HepG2 (cell line): ENCODE results near the gene ZNF485. TPM values are rescaled to one million over a fixed set of nuclear protein-coding genes. Genes with fewer than 3 reads are reported as not detected.

ENCODE experiments used
- ATAC-seq: fragments of 200-7000 bp; cut with Tn5 transposase; 3 replicates; pipeline ENCODE4 v1.9.1; 2020; ENCODE audit warnings: mild to moderate bottlenecking, moderate library complexity
- BruUV-seq: library from RNA; stranded (reverse); fragments of 400-500 nt; replicated peaks from 2 replicates; lab custom pipeline; 2021; lab: Mats Ljungman, UMichigan
- CTCF ChIA-PET: fragments of 300-600 bp; formaldehyde crosslinking; extraction: SDS; loops from one replicate; lab custom pipeline; 2021; ENCODE audit warnings: low total read pairs, inconsistent platforms, low intra/inter-chr PET ratio; lab: Yijun Ruan, JAX
- POLR2A ChIA-PET: fragments of 350-600 bp; sonication (Branson Sonifier 250); formaldehyde crosslinking; loops from one replicate; lab custom pipeline; 2020; ENCODE audit warnings: antibody characterized with exemption, inconsistent platforms; lab: Yijun Ruan, JAX
- DNase-seq: peaks from one replicate; pipeline ENCODE4 v3.0.0-alpha.2; 2015; ENCODE audit warnings: low spot score
- FAIRE-seq: peaks from 3 replicates; lab custom pipeline; 2011; peaks lifted over from hg19 to GRCh38; lab: Jason Lieb, UNC
- H2AFZ ChIP-seq: one replicate; pipeline ENCODE4 v1.6.1; 2011; ENCODE audit warnings: low read length, inconsistent platforms
- H3K27ac ChIP-seq: fragments of 300-600 bp; 3 replicates; pipeline ENCODE4 v1.8.0; 2011; ENCODE audit warnings: mixed run types, mild to moderate bottlenecking, mixed read lengths, low read length, inconsistent platforms; ENCODE audit not compliant: insufficient read depth; ENCODE audit errors: extremely low read length
- H3K27me3 ChIP-seq, 2 experiments: fragments of 200-600 bp in 1 of 2; 2 replicates in 1 of 2; 3 replicates in 1 of 2; pipeline versions ENCODE4 v1.6.0 to v1.8.0; 2011; ENCODE audit warnings: low read length in 2 of 2, mild to moderate bottlenecking in 2 of 2, moderate library complexity in 2 of 2, inconsistent platforms in 1 of 2; ENCODE audit not compliant: insufficient read depth in 2 of 2, control insufficient read depth in 1 of 2
- H3K36me3 ChIP-seq, 2 experiments: fragments of 200-600 bp in 1 of 2; replicated peaks in 1 of 2; 2 replicates in 1 of 2; 3 replicates in 1 of 2; pipeline versions ENCODE4 v1.5.1 to v1.8.0; 2011; ENCODE audit warnings: low read length in 2 of 2, inconsistent platforms in 1 of 2; ENCODE audit not compliant: insufficient read depth in 2 of 2, control insufficient read depth in 1 of 2
- H3K4me1 ChIP-seq: 2 replicates; pipeline ENCODE4 v1.5.1; 2012; ENCODE audit warnings: low read length, inconsistent platforms; ENCODE audit not compliant: insufficient read depth
- H3K4me2 ChIP-seq: 2 replicates; pipeline ENCODE4 v1.6.0; 2011; ENCODE audit warnings: low read depth, low read length, inconsistent platforms
- H3K4me3 ChIP-seq, 3 experiments: fragments of 200-600 bp in 1 of 3; sonication (generic), shearing (Covaris generic) in 1 of 3; replicated peaks in 1 of 3; 2 replicates each; pipeline ENCODE4 v1.5.1; 2011 to 2016; ENCODE audit warnings: low read length in 3 of 3, inconsistent platforms in 2 of 3, low read depth in 2 of 3, mild to moderate bottlenecking in 2 of 3, control low read depth in 1 of 3, mixed read lengths in 1 of 3; ENCODE audit not compliant: insufficient read depth in 1 of 3
- H3K79me2 ChIP-seq: one replicate; pipeline ENCODE4 v1.6.1; 2011; ENCODE audit warnings: low read length, inconsistent platforms; ENCODE audit not compliant: insufficient read depth
- H3K9ac ChIP-seq: 2 replicates; pipeline ENCODE4 v1.6.0; 2011; ENCODE audit warnings: mild to moderate bottlenecking, low read depth, low read length, inconsistent platforms; ENCODE audit not compliant: insufficient read depth
- H3K9me3 ChIP-seq: 2 replicates; pipeline ENCODE4 v1.5.1; 2012; ENCODE audit warnings: mild to moderate bottlenecking, low read length
- H4K20me1 ChIP-seq: 2 replicates; pipeline ENCODE4 v1.6.0; 2011; ENCODE audit warnings: inconsistent platforms, mild to moderate bottlenecking, low read length, moderate library complexity; ENCODE audit not compliant: insufficient read depth
- TGIF2 ChIP-seq: IDR thresholded peaks from 2 replicates; pipeline ENCODE4 v1.6.1; 2016; ENCODE audit warnings: control low read depth, missing compliant biosample characterization
- ZNF234 ChIP-seq: sonication (generic); formaldehyde crosslinking; conservative IDR thresholded peaks from 2 replicates; pipeline ENCODE4 v1.5.1; 2020; ENCODE audit warnings: mild to moderate bottlenecking, missing genetic modification reagents
- ZNF343 ChIP-seq: sonication (generic); formaldehyde crosslinking; IDR thresholded peaks from 2 replicates; pipeline ENCODE4 v1.4.0; 2020; ENCODE audit warnings: mild to moderate bottlenecking, missing genetic modification reagents
- WGBS: methylation state at CpG from one replicate; pipeline ENCODE4 v1.1.6; 2017; ENCODE audit warnings: low lambda C conversion rate; 5-methylcytosine and 5-hydroxymethylcytosine counted together
- in situ Hi-C: cut with HindIII; loops from 2 replicates; pipeline ENCODE4 v1.10.0; 2017; ENCODE audit warnings: low pct_unique_long_range_greater_than_20kb; ENCODE audit not compliant: extremely low pct_ligation_motif_present
- intact Hi-C: fragments of 100-400 bp; cut with micrococcal nuclease; formaldehyde crosslinking; loops from one replicate; pipeline ENCODE4 v1.10.0; 2022; ENCODE audit not compliant: unreplicated experiment
- polyA plus RNA-seq, 8 experiments: library from polyadenylated mRNA; depleted of rRNA in 3 of 8; stranded (reverse) in 7 of 8; unstranded in 1 of 8; fragments of >200 nt; fragmentation: Illumina TruSeq in 4 of 8; extraction: Trizol in 4 of 8; gene quantifications; 2 replicates each; pipeline versions ENCODE4 v1.2.1 to v1.2.3, GENCODE V29; 2011 to 2016; ENCODE audit warnings: low read depth in 4 of 8, missing spikeins in 1 of 8, mixed read lengths in 1 of 8; ENCODE audit not compliant: insufficient read depth in 1 of 8
- total RNA-seq, 5 experiments: library from RNA; depleted of rRNA; stranded (reverse); fragments of >200 nt; fragmentation: Illumina TruSeq; extraction: Trizol; gene quantifications; 2 replicates each; pipeline ENCODE4 v1.2.3, GENCODE V29; 2016; ENCODE audit warnings: low read depth in 1 of 5
- TF ChIP-seq, protein P1 (sequence below): sonication (generic); formaldehyde crosslinking; IDR thresholded peaks from 2 replicates; pipeline ENCODE4 v1.4.0; 2020; ENCODE audit warnings: missing genetic modification reagents
- TF ChIP-seq, protein P2 (sequence below): sonication (generic); formaldehyde crosslinking; conservative IDR thresholded peaks from 2 replicates; pipeline ENCODE4 v1.4.0; 2020; ENCODE audit warnings: missing genetic modification reagents

ZNF485 gene
- total and polyA plus RNA-seq, 2 of the 13 experiments (the other 11 are each of a cell fraction or from before 2014, with no cell fraction given) = 1.4 to 3.3 TPM

DNA sequence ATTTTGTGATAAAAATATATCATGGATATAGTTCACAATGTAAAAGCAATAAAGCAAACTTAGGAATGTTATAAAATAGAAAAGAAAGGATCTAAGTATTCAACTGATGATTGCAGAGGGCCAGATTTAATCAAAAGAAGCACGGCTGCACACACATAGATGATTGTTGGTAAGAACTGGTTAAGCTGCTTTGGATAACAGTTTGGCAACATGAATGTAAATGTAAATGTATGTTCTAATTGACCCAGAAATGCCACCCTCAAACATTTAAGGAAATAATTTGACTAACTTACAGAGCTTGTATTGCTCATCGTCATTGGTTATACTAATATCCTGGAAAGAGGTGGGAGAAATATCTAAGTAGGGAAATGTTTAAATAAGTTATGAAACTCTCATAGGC is 13.1 kb downstream of the ZNF485 start:
- in situ Hi-C loops = no loop called here
- H3K9ac ChIP-seq = no peak overlapping the region
- H3K4me2 ChIP-seq = no peak overlapping the region
- POLR2A ChIA-PET = no interaction called here
- no peak overlapping the region for H3K4me3 ChIP-seq
- no TSS peak for BruUV-seq
- TF ChIP-seq TGIF2 (CRISPR knock-in tag) = no peak
- TF ChIP-seq, protein P1, sequence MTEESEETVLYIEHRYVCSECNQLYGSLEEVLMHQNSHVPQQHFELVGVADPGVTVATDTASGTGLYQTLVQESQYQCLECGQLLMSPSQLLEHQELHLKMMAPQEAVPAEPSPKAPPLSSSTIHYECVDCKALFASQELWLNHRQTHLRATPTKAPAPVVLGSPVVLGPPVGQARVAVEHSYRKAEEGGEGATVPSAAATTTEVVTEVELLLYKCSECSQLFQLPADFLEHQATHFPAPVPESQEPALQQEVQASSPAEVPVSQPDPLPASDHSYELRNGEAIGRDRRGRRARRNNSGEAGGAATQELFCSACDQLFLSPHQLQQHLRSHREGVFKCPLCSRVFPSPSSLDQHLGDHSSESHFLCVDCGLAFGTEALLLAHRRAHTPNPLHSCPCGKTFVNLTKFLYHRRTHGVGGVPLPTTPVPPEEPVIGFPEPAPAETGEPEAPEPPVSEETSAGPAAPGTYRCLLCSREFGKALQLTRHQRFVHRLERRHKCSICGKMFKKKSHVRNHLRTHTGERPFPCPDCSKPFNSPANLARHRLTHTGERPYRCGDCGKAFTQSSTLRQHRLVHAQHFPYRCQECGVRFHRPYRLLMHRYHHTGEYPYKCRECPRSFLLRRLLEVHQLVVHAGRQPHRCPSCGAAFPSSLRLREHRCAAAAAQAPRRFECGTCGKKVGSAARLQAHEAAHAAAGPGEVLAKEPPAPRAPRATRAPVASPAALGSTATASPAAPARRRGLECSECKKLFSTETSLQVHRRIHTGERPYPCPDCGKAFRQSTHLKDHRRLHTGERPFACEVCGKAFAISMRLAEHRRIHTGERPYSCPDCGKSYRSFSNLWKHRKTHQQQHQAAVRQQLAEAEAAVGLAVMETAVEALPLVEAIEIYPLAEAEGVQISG (CRISPR knock-in tag) = no peak
- no peak for TF ChIP-seq ZNF234
- TF ChIP-seq ZNF343 (CRISPR knock-in tag) = no peak
- TF ChIP-seq, protein P2, sequence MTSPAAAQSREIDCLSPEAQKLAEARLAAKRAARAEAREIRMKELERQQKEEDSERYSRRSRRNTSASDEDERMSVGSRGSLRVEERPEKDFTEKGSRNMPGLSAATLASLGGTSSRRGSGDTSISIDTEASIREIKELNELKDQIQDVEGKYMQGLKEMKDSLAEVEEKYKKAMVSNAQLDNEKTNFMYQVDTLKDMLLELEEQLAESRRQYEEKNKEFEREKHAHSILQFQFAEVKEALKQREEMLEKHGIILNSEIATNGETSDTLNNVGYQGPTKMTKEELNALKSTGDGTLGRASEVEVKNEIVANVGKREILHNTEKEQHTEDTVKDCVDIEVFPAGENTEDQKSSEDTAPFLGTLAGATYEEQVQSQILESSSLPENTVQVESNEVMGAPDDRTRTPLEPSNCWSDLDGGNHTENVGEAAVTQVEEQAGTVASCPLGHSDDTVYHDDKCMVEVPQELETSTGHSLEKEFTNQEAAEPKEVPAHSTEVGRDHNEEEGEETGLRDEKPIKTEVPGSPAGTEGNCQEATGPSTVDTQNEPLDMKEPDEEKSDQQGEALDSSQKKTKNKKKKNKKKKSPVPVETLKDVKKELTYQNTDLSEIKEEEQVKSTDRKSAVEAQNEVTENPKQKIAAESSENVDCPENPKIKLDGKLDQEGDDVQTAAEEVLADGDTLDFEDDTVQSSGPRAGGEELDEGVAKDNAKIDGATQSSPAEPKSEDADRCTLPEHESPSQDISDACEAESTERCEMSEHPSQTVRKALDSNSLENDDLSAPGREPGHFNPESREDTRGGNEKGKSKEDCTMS (CRISPR knock-in tag) = no peak
- TF ChIP-seq, all 625 proteins: peak for 0
- no peak for ATAC-seq
- DNase-seq = no peak
- Histone ChIP-seq H3K9me3 (peaks cover 32% of the 10 kb centered on the region), H2AFZ (no peak overlapping the region), H3K79me2 (no peaks in the 10 kb centered on the region), H3K27me3 (no peaks in the 10 kb centered on the region), H3K4me1 (no peaks in the 10 kb centered on the region), H4K20me1 (no peaks in the 10 kb centered on the region), H3K27ac (no peak overlapping the region), H3K36me3 (peaks cover 0 to 10% of the 10 kb centered on the region in 2 experiments; a peak in 1 of 5 replicates)
- intact Hi-C loops = no loop called here
- CTCF ChIA-PET = no interaction called here
- FAIRE-seq = no peak
- WGBS = 64% methylated on average over 2 of the region's 2 CpGs
